WTC11 (cell line): ENCODE data around the gene CAV1.

Source experiments
- CREB1 ChIP-seq: sonication (generic); formaldehyde crosslinking; IDR thresholded peaks from 2 replicates; pipeline ENCODE4 v1.8.0; 2023; ENCODE audit warnings: mild to moderate bottlenecking, missing genetic modification reagents
- JUN ChIP-seq: sonication (generic); formaldehyde crosslinking; IDR thresholded peaks from 2 replicates; pipeline ENCODE4 v1.8.0; 2023; ENCODE audit warnings: mild to moderate bottlenecking, missing genetic modification reagents
- NFE2L1 ChIP-seq: sonication (generic); formaldehyde crosslinking; IDR thresholded peaks from 2 replicates; pipeline ENCODE4 v1.8.1; 2023; ENCODE audit warnings: missing genetic modification reagents
- NFYB ChIP-seq: sonication (generic); formaldehyde crosslinking; conservative IDR thresholded peaks from 2 replicates; pipeline ENCODE4 v1.8.0; 2022; ENCODE audit warnings: low read depth, missing genetic modification reagents
- NR2C2 ChIP-seq: sonication (generic); formaldehyde crosslinking; IDR thresholded peaks from 2 replicates; pipeline ENCODE4 v1.8.0; 2022; ENCODE audit warnings: mild to moderate bottlenecking, missing genetic modification reagents
- TEAD1 ChIP-seq: sonication (generic); formaldehyde crosslinking; IDR thresholded peaks from 2 replicates; pipeline ENCODE4 v1.8.0; 2022; ENCODE audit warnings: mild to moderate bottlenecking, missing genetic modification reagents
- TEAD4 ChIP-seq: sonication (generic); formaldehyde crosslinking; IDR thresholded peaks from 2 replicates; pipeline ENCODE4 v1.8.0; 2022; ENCODE audit warnings: mild to moderate bottlenecking, missing genetic modification reagents
- ZNF138 ChIP-seq: sonication (generic); formaldehyde crosslinking; conservative IDR thresholded peaks from 2 replicates; pipeline ENCODE4 v1.8.1; 2022; ENCODE audit warnings: mild to moderate bottlenecking, moderate library complexity, missing genetic modification reagents
- ZNF232 ChIP-seq: sonication (generic); formaldehyde crosslinking; IDR thresholded peaks from 2 replicates; pipeline ENCODE4 v1.8.0; 2022; ENCODE audit warnings: mild to moderate bottlenecking, missing genetic modification reagents
- TF ChIP-seq, protein P1 (sequence below): sonication (generic); formaldehyde crosslinking; IDR thresholded peaks from 2 replicates; pipeline ENCODE4 v1.8.0; 2023; ENCODE audit warnings: missing genetic modification reagents, mild to moderate bottlenecking, borderline replicate concordance
- TF ChIP-seq, protein P2 (sequence below): fragments of 200-600 bp; IDR thresholded peaks from 2 replicates; pipeline ENCODE4 v1.8.0; 2022; ENCODE audit warnings: antibody characterized with exemption
- TF ChIP-seq, protein P3 (sequence below): sonication (generic); formaldehyde crosslinking; conservative IDR thresholded peaks from 2 replicates; pipeline ENCODE4 v1.8.1; 2022; ENCODE audit warnings: mild to moderate bottlenecking, missing genetic modification reagents
- TF ChIP-seq, protein P4 (sequence below): sonication (generic); formaldehyde crosslinking; IDR thresholded peaks from 2 replicates; pipeline ENCODE4 v1.8.1; 2023; ENCODE audit warnings: mild to moderate bottlenecking, missing genetic modification reagents, moderate library complexity
- TF ChIP-seq, protein P5 (sequence below): sonication (generic); formaldehyde crosslinking; IDR thresholded peaks from 2 replicates; pipeline ENCODE4 v1.8.1; 2022; ENCODE audit warnings: low read depth, missing genetic modification reagents, borderline replicate concordance

DNA sequence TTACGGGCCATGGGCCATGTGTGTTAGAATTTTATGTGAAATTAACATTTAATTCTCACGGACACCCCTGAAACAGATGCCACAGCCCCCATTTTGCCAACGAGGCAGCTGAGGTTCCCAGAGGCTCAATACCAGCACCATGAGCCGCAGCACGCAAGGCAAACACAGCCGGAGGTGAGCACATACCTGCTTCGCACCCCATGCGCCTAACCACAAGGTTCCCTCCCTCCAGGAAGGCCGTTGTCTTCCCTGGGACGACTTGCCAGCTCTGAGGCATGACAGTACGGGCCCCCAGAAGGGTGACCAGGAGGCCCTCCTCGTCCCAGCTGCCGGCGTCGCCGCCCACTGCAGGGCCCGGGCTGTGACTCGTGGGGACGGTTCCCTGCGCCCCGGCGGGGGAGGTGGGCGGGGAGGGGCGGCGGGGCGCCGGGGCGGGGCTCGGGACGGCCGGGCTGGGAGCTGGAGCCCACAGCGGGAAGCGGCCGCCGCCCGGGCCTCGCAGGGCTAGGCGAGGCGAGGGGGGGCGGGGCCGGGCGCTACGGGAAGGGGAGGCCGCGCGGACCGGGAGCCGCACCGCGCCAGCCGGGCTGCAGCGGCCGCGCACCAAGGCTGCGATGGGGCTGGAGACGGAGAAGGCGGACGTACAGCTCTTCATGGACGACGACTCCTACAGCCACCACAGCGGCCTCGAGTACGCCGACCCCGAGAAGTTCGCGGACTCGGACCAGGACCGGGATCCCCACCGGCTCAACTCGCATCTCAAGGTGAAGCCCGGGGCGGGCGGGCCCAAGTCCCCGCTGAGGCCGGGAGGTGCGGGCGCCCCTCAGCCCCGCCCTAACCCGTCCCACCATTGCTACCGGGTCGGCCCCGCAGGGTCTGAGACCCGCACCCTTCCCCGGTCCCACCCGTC is 25.4 kb upstream of the CAV1 start, which contains the start of gene CAV2:
- TF ChIP-seq NFE2L1 (CRISPR knock-in tag) (no peak), ZNF232 (no peak), TEAD4 (CRISPR knock-in tag) (no peak), TEAD1 (CRISPR knock-in tag) (0 out of 2 replicates have a peak, but pooled peaks have one; percentile 35), NR2C2 (no peak), JUN (CRISPR knock-in tag) (no peak), NFYB (CRISPR knock-in tag) (no peak), CREB1 (CRISPR knock-in tag) (no peak), ZNF138 (no peak)
- TF ChIP-seq, protein P1, sequence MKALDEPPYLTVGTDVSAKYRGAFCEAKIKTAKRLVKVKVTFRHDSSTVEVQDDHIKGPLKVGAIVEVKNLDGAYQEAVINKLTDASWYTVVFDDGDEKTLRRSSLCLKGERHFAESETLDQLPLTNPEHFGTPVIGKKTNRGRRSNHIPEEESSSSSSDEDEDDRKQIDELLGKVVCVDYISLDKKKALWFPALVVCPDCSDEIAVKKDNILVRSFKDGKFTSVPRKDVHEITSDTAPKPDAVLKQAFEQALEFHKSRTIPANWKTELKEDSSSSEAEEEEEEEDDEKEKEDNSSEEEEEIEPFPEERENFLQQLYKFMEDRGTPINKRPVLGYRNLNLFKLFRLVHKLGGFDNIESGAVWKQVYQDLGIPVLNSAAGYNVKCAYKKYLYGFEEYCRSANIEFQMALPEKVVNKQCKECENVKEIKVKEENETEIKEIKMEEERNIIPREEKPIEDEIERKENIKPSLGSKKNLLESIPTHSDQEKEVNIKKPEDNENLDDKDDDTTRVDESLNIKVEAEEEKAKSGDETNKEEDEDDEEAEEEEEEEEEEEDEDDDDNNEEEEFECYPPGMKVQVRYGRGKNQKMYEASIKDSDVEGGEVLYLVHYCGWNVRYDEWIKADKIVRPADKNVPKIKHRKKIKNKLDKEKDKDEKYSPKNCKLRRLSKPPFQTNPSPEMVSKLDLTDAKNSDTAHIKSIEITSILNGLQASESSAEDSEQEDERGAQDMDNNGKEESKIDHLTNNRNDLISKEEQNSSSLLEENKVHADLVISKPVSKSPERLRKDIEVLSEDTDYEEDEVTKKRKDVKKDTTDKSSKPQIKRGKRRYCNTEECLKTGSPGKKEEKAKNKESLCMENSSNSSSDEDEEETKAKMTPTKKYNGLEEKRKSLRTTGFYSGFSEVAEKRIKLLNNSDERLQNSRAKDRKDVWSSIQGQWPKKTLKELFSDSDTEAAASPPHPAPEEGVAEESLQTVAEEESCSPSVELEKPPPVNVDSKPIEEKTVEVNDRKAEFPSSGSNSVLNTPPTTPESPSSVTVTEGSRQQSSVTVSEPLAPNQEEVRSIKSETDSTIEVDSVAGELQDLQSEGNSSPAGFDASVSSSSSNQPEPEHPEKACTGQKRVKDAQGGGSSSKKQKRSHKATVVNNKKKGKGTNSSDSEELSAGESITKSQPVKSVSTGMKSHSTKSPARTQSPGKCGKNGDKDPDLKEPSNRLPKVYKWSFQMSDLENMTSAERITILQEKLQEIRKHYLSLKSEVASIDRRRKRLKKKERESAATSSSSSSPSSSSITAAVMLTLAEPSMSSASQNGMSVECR: no peak; the same call in 1 of the 2 replicates
- TF ChIP-seq, protein P2, sequence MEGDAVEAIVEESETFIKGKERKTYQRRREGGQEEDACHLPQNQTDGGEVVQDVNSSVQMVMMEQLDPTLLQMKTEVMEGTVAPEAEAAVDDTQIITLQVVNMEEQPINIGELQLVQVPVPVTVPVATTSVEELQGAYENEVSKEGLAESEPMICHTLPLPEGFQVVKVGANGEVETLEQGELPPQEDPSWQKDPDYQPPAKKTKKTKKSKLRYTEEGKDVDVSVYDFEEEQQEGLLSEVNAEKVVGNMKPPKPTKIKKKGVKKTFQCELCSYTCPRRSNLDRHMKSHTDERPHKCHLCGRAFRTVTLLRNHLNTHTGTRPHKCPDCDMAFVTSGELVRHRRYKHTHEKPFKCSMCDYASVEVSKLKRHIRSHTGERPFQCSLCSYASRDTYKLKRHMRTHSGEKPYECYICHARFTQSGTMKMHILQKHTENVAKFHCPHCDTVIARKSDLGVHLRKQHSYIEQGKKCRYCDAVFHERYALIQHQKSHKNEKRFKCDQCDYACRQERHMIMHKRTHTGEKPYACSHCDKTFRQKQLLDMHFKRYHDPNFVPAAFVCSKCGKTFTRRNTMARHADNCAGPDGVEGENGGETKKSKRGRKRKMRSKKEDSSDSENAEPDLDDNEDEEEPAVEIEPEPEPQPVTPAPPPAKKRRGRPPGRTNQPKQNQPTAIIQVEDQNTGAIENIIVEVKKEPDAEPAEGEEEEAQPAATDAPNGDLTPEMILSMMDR: no peak
- TF ChIP-seq, protein P3, sequence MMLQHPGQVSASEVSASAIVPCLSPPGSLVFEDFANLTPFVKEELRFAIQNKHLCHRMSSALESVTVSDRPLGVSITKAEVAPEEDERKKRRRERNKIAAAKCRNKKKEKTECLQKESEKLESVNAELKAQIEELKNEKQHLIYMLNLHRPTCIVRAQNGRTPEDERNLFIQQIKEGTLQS (CRISPR knock-in tag): no peak
- TF ChIP-seq, protein P4, sequence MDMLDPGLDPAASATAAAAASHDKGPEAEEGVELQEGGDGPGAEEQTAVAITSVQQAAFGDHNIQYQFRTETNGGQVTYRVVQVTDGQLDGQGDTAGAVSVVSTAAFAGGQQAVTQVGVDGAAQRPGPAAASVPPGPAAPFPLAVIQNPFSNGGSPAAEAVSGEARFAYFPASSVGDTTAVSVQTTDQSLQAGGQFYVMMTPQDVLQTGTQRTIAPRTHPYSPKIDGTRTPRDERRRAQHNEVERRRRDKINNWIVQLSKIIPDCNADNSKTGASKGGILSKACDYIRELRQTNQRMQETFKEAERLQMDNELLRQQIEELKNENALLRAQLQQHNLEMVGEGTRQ (CRISPR knock-in tag): no peak
- TF ChIP-seq, protein P5, sequence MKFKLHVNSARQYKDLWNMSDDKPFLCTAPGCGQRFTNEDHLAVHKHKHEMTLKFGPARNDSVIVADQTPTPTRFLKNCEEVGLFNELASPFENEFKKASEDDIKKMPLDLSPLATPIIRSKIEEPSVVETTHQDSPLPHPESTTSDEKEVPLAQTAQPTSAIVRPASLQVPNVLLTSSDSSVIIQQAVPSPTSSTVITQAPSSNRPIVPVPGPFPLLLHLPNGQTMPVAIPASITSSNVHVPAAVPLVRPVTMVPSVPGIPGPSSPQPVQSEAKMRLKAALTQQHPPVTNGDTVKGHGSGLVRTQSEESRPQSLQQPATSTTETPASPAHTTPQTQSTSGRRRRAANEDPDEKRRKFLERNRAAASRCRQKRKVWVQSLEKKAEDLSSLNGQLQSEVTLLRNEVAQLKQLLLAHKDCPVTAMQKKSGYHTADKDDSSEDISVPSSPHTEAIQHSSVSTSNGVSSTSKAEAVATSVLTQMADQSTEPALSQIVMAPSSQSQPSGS (CRISPR knock-in tag): no peak
